A673 (cell line): ENCODE results near the gene CDKN1A. TPM values are rescaled to one million over a fixed set of nuclear protein-coding genes. Genes with fewer than 3 reads are reported as not detected.
"Not testable (repeated sequence)": the region's sequence is repeated elsewhere in the genome, so short reads cannot be mapped to it uniquely, and the experiment has no call there.

Experiments used
- BruUV-seq: library from RNA; stranded (reverse); fragments of 400-500 nt; replicated peaks from 2 replicates; lab custom pipeline; 2021; lab: Mats Ljungman, UMichigan
- CTCF ChIA-PET: fragments of 300-600 bp; sonication (Branson Sonifier 250); formaldehyde crosslinking; loops from one replicate; lab custom pipeline; 2022; ENCODE audit warnings: antibody characterized with exemption; lab: Charles Lee
- POLR2A ChIA-PET: fragments of 300-600 bp; sonication (Branson Sonifier 250); formaldehyde crosslinking; loops from one replicate; lab custom pipeline; 2022; ENCODE audit warnings: antibody characterized with exemption; ENCODE audit not compliant: low non-redundant PET; lab: Charles Lee
- DNase-seq: peaks from one replicate; pipeline ENCODE4 v3.0.0-alpha.2; 2015; ENCODE audit warnings: low spot score
- H3K27ac ChIP-seq: fragments of 200-600 bp; sonication (generic); 2 replicates; pipeline ENCODE4 v1.5.1; 2016; ENCODE audit warnings: mixed run types, low read depth, mild to moderate bottlenecking, mixed read lengths, antibody characterized with exemption, low read length; ENCODE audit not compliant: poor library complexity, severe bottlenecking
- H3K27me3 ChIP-seq: fragments of 200-600 bp; sonication (generic); replicated peaks from 2 replicates; pipeline ENCODE4 v1.6.1; 2017; ENCODE audit warnings: mixed run types, low read depth, mild to moderate bottlenecking, mixed read lengths, antibody characterized with exemption, low read length; ENCODE audit not compliant: insufficient read depth, poor library complexity
- H3K36me3 ChIP-seq: fragments of 200-600 bp; sonication (generic); 2 replicates; pipeline ENCODE4 v1.6.1; 2016; ENCODE audit warnings: mixed run types, mild to moderate bottlenecking, mixed read lengths, antibody characterized with exemption, low read length; ENCODE audit not compliant: insufficient read depth, poor library complexity, severe bottlenecking
- H3K4me1 ChIP-seq: fragments of 200-600 bp; sonication (generic); 2 replicates; pipeline ENCODE4 v1.6.1; 2017; ENCODE audit warnings: mixed run types, mild to moderate bottlenecking, mixed read lengths, antibody characterized with exemption, low read length; ENCODE audit not compliant: insufficient read depth, poor library complexity, severe bottlenecking
- H3K4me3 ChIP-seq: fragments of 200-600 bp; sonication (generic); 2 replicates; pipeline ENCODE4 v1.5.1; 2016; ENCODE audit warnings: low read depth, mixed run types, mild to moderate bottlenecking, mixed read lengths, low read length; ENCODE audit not compliant: poor library complexity, severe bottlenecking
- H3K9me3 ChIP-seq: fragments of 200-600 bp; sonication (generic); 2 replicates; pipeline ENCODE4 v1.6.1; 2016; ENCODE audit warnings: mixed run types, low read depth, mild to moderate bottlenecking, mixed read lengths, antibody characterized with exemption, low read length; ENCODE audit not compliant: poor library complexity, severe bottlenecking
- EZH2 ChIP-seq: fragments of 200-600 bp; sonication (generic); IDR thresholded peaks from 2 replicates; pipeline ENCODE4 v1.6.1; 2017; ENCODE audit warnings: borderline replicate concordance, low read depth, mild to moderate bottlenecking, mixed read lengths, antibody characterized with exemption, low read length; ENCODE audit not compliant: poor library complexity, severe bottlenecking
- intact Hi-C: fragments of 100-400 bp; cut with micrococcal nuclease; formaldehyde crosslinking; loops from one replicate; pipeline ENCODE4 v1.10.0; 2022; ENCODE audit not compliant: unreplicated experiment
- total RNA-seq: library from RNA; stranded (reverse); gene quantifications from 2 replicates; pipeline ENCODE4 v1.2.3, GENCODE V29; 2021
- TF ChIP-seq, protein P1 (sequence below): fragments of 300-800, 200-600 bp; sonication (generic); conservative IDR thresholded peaks from 2 replicates; pipeline ENCODE4 v1.5.1; 2017; ENCODE audit warnings: low read depth, mild to moderate bottlenecking, antibody characterized with exemption, low read length, moderate library complexity, mixed read lengths

CDKN1A gene
- total RNA-seq, 1 experiment from 2014 or later: 33.6 TPM

DNA sequence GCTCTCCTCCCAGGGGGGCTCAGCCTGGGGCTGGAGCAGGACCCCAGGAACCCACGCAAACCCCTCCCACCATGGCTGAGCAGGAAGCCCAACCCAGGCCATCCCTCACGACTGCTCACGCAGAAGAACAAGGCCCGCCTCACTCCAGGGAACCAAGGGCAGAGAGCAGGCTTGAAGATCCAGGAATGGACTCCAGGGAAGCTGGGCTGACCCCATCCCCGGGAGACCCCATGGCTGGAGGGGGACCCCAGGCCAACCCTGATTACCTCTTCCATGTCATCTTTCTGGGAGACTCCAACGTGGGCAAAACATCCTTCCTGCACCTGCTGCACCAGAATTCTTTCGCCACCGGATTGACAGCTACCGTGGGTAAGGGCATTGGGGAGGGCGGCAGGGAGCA, 43.9 kb downstream of the CDKN1A start:
- Histone ChIP-seq H3K9me3 (no peaks in the 10 kb centered on the region), H3K36me3 (no peaks in the 10 kb centered on the region), H3K27ac (no peak overlapping the region), H3K4me1 (no peaks in the 10 kb centered on the region), H3K4me3 (no peak overlapping the region), H3K27me3 (no peaks in the 10 kb centered on the region)
- TF ChIP-seq, protein P1, sequence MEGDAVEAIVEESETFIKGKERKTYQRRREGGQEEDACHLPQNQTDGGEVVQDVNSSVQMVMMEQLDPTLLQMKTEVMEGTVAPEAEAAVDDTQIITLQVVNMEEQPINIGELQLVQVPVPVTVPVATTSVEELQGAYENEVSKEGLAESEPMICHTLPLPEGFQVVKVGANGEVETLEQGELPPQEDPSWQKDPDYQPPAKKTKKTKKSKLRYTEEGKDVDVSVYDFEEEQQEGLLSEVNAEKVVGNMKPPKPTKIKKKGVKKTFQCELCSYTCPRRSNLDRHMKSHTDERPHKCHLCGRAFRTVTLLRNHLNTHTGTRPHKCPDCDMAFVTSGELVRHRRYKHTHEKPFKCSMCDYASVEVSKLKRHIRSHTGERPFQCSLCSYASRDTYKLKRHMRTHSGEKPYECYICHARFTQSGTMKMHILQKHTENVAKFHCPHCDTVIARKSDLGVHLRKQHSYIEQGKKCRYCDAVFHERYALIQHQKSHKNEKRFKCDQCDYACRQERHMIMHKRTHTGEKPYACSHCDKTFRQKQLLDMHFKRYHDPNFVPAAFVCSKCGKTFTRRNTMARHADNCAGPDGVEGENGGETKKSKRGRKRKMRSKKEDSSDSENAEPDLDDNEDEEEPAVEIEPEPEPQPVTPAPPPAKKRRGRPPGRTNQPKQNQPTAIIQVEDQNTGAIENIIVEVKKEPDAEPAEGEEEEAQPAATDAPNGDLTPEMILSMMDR: no peak
- TF ChIP-seq EZH2: no peak
- no TSS peak for BruUV-seq
- ChIA-PET CTCF (no interaction called here), POLR2A (no interaction called here)
- DNase-seq: no peak
- intact Hi-C loops: no loop called here

DNA sequence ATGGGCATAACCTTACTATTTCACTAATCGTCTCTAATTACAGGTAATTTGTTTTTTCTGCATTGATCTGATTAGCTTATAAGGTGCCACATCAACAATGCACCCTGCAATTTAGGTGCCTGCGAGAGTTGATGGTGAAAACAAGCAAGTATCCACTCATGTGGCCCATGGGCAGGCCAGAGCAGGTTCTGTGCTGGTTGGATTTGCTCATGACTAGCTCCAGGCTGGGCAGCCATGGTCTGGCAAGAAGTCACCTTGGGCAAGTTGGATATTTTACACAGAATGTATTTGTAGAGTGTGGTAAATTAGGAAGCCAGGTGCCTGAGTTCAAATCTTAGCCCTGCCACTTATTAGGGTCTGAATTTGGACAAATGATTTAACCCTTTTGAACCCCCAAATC, 44.4 kb downstream of the CDKN1A start:
- Histone ChIP-seq H3K36me3 (no peaks in the 10 kb centered on the region), H3K4me1 (no peaks in the 10 kb centered on the region), H3K4me3 (no peak overlapping the region), H3K9me3 (no peaks in the 10 kb centered on the region), H3K27me3 (no peaks in the 10 kb centered on the region), H3K27ac (no peak overlapping the region)
- CTCF ChIA-PET: no interaction called here
- TF ChIP-seq EZH2: no peak
- TF ChIP-seq, protein P1: no peak
- no peak for DNase-seq
- BruUV-seq: no TSS peak
- intact Hi-C loops: no loop called here
- POLR2A ChIA-PET: no interaction called here

DNA sequence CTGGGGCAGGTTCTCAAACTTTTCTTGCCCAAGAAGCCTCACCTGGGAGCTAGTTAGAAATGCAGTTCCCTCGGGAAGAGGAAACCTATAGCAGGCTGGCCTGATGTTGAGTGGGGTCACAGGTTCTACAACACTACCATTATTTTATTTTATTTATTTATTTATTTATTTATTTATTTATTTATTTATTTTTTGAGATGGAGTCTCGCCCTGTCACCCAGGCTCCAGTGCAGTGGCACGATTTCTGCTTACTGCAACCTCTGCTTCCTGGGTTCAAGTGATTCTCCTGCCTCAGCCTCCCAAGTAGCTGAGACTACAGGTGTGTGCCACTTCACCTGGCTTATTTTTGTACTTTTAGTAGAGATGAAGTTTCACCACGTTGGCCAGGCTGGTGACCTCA, 45.5 kb downstream of the CDKN1A start:
- DNase-seq, H3K27ac ChIP-seq, H3K27me3 ChIP-seq, POLR2A ChIA-PET, H3K9me3 ChIP-seq, H3K4me3 ChIP-seq, BruUV-seq, H3K4me1 ChIP-seq, H3K36me3 ChIP-seq: not testable (repeated sequence)
- CTCF ChIA-PET: interaction anchor here (1.0 kb wide), 1 partner anchor 109 kb away, joined by 5 read pairs; no protein-coding TSS in a partner anchor
- intact Hi-C loops: loop anchor here (1.0 kb wide), 1 partner anchor 101 kb away; no protein-coding TSS in a partner anchor
